GM10847 (cell line): Measurements from ENCODE around the gene NEGR1.

Source experiments
- POLR2A ChIP-seq: IDR thresholded peaks from 2 replicates; pipeline ENCODE4 v1.6.1; 2011; ENCODE audit not compliant: insufficient read length; ENCODE audit errors: extremely low read depth

The NEGR1 gene

GRCh38 chr1:71916894-71917293 lies 365.4 kb downstream of the NEGR1 start:
- TF ChIP-seq POLR2A = no peak

GRCh38 chr1:71914626-71915025 lies 367.7 kb downstream of the NEGR1 start:
- TF ChIP-seq POLR2A = no peak

DNA sequence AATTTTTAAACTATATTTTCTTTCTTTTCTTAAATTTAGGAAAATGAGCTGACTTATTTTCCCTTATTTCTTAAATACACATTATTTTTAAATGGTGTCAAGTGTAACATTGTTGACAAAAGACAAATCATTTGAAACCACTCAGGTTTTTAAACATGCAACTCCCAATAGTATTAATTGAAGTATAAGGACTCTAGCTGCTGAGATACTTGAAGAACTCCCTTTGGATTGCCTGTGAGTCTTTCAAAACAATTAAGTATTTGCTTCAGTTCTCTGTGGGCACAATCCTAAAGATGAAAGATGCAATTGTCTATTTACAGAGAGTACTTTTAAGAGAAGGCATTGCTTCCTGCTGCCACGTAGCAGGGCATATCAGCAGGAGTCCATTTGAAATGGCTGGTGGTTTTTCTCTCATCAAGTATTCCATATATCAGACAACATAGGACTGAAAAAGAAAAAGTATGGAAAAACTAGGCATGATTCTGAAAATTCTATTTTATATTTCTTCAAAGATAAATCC lies 373.4 kb downstream of the NEGR1 start:
- TF ChIP-seq POLR2A = no peak

DNA sequence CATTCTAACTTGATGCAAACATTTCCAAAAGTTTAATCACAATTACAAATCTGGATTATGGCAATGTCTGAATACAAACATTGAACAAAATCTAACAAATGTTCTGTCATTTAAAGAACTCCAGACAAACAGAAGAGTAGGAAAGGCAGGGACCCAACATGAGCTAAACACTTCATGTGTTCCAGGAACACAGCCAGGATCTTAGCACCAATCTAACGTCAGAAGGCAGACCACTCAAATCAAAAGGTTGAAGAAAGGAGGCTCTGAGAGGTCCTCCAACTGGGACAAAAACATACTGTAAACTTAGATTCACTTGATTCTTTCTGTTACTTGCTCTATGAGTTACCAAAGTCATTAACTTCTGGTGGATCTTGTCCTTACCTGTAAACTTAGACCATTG lies 374.0 kb downstream of the NEGR1 start:
- no peak for TF ChIP-seq POLR2A

- no peak for TF ChIP-seq POLR2A
These were observed 382.5 kb downstream of the NEGR1 start for GRCh38 chr1:71899881-71900280.

DNA sequence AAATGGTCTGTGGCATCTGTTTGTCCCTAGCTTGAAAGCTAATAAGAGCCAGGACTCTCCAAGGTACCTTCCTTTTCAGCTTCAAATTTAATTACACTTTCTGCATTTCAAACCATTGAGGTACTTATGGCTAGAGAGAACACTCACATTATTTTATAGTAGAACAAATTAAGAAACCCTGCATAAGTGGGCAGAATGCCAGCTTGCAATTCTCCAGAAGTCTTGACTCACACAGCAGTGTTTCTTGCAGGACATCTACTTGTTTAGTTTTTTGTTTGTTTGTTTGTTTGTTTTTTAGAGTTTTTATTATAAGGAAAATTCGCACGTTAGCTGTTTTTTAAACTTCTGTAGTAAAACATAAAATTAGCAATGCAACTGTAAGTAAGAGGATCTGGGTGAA lies 397.2 kb downstream of the NEGR1 start:
- no peak for TF ChIP-seq POLR2A

DNA sequence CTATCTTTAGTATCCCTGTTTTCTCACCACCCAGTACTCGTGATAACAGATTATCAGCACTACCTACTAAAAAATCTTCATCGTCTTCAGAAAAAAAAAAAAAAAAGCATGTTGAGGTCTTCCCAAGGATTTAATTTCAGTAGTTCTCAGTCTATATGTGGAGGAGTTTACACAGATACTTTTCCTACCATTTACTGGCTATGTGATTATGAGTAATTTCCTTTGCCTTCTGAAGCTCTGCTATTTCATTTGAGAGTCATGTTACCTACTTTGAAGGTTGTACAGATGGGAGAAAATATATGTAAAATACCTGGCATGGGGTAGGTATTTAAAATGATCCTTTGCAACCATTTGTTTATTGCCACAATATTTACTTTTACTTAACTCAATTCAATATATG lies 399.7 kb downstream of the NEGR1 start:
- TF ChIP-seq POLR2A = no peak

DNA sequence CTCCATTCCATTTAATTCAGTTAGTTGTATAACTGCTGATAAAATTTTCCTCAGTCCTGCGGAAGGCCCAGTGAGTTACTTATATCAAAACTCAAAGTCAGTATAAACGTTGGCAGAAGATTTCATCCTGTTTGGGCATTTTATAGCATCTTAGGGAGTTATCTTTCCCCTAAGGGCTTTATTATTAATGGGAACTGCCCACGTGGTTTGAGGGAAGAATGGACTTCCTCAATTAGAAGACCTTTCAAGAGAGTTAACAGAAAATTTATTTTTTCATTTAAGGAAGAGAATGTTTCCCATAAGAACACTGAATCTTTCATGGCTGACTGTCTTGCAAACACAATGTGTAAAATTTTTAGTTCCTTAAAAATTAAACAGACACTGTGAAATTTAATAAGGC lies 400.1 kb downstream of the NEGR1 start:
- TF ChIP-seq POLR2A = no peak

- TF ChIP-seq POLR2A = no peak
These were observed 400.7 kb downstream of the NEGR1 start for GRCh38 chr1:71881611-71882010.

DNA sequence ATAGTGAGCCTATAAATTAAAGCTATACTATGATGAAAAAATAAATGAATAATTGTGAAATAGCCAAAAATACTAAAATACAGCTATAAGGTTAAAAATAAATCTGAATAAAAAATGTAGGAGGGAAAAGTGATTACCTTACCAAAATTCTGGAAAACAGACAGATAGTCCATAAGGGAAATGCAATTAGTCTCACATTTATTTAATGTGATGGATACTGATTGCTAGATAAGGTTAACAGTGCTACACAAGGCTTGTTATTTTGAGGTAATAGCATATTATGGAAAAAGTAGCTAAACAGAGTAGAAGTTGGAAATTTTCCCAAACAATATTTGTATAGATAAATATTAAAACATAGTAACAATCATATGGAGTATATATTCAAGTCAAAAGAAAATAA lies 413.0 kb downstream of the NEGR1 start:
- TF ChIP-seq POLR2A = no peak

DNA sequence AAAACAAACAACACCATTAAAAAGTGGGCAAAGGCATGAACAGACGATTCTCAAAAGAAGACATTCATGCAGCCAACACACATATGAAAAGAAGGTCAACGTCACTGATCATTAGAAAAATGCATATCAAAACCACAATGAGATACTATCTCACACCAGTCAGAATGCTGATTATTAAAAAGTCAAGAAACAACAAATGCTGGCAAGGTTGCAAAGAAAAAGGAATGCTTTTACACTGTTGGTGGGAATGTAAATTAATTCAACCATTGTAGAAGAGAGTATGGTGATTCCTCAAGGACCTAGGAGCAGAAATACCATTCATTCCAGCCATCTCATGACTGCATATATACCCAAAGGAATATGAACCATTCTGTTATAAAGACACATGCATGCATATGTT lies 419.6 kb downstream of the NEGR1 start:
- TF ChIP-seq POLR2A = no peak

DNA sequence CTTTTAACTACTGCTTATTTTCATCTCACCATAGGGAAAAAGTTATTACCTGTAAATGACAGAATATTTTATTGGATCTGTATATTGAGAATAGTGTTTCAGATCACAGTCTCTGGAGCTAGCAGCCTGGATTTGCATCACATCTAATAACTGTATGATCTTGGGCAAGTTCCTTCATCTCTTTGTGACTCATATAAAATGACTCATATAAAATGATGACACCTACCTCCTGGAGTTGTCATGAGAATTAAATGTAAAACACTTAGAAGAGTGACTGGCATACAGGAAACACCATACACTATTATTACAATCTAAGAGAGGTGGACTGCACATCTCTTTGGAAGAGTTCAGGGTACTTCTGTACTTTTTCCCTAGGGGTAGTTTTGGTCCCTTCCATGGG lies 421.3 kb downstream of the NEGR1 start:
- TF ChIP-seq POLR2A = no peak

DNA sequence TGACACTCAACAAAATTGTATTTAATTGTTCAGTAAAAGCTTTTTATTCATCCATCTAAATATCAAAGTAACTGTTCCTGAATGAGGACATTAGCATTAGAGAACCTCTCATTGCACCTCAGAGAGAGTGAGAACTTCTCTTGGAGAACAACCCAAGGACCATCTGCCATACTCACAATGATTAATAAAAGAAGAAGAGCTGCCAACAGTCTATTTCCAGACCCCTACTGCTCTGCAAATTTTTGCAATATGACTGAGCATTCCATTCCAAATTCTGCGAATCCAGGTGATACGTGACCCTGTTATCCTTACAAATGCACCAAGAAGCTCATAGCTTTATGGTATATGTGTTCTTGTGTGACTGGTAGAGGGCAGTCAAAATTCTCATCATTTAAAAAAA lies 422.5 kb downstream of the NEGR1 start:
- no peak for TF ChIP-seq POLR2A

DNA sequence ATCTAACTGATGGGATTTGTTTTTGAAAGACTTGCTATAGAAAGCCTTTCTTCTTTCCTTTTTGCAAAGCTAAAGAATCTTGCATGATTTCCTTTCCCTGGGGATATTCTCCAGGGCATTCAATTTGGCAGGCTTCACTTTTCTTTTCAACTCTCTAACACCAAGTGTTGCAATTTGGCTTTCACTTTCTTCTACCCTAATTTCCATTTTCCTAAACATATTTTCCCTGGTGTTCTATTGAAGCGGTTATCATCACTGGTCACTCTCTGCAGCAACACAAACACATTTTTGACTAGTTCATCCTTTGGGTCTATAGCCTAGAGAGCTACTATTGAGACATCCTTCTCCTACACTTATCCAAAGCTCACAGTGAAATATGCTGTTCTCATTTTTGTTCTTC lies 424.5 kb downstream of the NEGR1 start:
- TF ChIP-seq POLR2A = no peak

- TF ChIP-seq POLR2A = no peak
These were observed 429.0 kb downstream of the NEGR1 start for GRCh38 chr1:71853360-71853759.

DNA sequence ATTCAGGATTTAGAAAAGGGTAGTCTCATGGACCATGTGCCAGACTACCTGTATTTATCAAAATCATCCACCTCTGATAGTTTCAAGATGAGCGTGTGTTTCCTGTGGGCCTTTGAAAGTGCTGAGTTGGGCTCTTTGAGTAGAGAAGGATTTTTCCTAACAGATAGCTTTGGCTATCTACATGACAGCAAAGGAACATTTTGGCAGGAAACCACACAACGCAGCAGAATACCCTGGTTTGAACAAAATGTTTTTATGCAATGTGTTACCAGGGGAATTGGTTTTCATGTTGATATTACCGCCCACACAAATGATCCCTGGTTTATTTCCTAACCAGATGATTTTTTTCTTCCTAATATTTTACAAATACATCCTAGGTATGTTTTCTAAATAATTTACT lies 431.4 kb downstream of the NEGR1 start:
- no peak for TF ChIP-seq POLR2A

DNA sequence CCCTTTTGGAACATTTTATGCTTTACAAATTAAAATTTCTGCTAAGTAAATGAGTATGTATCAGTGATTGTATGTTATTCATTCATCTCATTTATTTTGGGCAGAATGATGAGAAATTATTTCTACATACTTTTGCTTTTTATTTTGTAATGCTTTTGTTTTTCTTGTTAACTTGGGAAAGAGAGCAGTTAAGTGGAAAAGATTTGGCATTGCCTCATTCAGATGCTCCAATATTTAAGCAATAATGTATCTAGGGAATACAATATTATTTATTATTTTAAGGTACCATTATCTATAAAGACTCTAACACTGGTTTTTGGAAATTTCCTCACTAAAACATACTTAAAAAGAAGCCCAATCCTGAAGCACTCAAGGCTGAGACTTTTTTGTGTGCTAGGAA lies 431.8 kb downstream of the NEGR1 start:
- TF ChIP-seq POLR2A = no peak

DNA sequence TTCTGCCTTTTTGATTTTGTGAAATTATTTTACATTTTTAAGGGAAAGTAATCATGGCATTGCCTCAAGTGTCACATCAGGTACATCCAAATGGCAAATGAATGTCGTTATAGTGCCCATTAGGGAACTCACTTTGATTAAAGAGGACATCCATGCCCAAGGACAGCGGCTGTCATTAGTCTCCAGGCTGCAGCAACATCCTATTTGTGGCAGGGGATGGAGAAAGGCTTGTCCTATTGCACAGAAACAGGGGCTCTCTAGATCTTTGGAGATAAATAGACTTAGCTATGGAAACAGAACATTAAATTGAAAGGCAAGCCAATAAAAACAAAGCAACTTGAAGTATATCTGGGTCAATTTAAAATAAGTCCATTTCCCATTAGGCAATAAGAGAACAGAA lies 439.3 kb downstream of the NEGR1 start:
- no peak for TF ChIP-seq POLR2A
